ENCODE results near the gene KCTD18.

KCTD18 gene

GRCh38 chr2:200486529-200486928 lies 23.3 kb downstream of the KCTD18 start:
- no peak for DNase-seq (ENCODE audit: low read depth in 2 of 2)

DNA sequence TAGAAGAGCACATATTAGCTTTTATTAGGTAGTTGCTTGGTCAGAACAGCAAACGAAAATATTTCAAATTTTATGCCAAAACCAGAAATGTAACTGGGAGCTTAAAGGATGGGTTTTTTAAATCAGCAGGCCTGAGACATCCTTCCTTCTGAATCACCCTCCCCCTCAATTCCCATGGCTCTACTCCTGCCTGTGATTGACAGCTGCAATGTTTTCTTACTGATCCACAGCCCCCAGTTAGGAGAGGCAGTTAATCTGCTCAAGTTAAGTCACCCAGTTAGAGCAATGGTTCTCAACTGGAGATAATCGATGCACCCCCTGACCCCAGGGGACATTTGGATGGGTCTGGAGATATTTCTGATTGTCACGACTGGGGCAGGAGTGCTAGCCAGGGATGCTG lies 24.9 kb downstream of the KCTD18 start:
- DNase-seq (ENCODE audit: low read depth in 2 of 2) = no peak

GRCh38 chr2:200483729-200484198 lies 26.1 kb downstream of the KCTD18 start:
- peak; percentile 25 to 30 for DNase-seq (ENCODE audit: low read depth in 2 of 2)

- DNase-seq (ENCODE audit: low read depth in 2 of 2) = no peak
These were observed 27.7 kb downstream of the KCTD18 start for GRCh38 chr2:200482194-200482593.

DNA sequence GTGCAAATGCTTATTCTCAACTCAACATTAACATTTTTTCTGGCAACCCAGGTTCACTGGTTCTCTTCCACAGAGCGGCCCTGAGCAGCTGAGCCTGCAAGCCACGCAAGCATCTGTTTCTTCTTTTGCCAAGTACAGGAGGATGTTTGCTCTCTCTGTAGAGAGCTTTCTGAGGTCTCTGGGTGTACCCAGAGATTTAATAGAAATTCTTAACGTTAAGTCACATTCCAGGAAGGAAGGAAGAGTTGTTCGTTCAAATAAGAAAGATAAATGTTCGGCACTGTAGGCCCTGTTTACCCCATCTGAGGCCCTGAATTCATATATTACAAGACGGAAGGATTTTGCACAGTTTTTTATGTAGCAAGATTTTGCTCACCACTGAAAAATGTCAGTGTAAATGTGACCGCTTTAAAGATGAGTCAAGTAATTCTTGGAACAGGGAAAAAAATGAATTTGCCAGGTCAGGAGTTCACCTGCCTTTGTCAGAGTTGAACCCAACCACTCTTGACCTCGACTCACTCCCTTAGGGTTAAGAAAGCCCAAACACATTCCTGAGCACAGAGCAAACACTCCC lies 30.1 kb downstream of the KCTD18 start:
- no peak for DNase-seq (ENCODE audit: low read depth in 2 of 2)

DNA sequence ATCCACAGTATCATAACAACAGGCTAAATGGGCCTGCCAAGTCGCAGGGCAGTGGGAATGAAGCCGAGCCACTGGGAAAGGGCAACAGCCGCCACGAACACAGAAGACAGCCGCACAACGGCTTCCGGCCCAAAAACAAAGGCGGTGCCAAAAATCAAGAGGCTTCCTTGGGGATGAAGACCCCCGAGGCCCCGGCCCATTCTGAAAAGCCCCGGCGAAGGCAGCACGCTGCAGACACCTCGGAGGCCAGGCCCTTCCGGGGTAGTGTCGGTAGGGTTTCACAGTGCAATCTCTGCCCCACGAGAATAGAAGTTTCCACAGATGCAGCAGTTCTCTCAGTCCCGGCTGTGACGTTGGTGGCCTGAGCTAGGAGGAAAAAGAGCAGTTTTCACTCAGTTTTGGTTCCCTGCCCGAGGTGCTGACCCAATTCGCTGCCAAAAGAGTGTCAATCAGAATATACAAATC lies 32.2 kb downstream of the KCTD18 start:
- DNase-seq (ENCODE audit: low read depth in 2 of 2) = no peak

DNA sequence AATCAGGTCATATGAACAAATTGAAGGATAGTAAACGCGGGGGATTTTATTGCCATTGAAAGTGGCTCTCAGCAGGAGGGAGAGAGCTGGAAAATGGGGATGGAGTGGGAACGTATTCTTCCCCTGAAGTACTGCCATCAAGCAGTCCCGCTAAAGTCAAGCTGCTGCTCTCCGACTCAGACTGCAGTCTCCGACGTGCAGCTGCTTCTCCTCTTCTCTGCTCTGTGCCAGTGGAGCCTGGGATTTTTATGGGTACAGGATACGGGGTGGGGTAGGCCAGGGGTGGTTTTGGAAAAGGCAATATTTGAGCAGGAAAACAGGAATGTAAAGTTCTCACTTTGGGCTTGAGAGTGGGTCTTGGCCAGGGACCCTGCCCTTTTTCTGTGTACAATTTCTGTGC lies 33.0 kb downstream of the KCTD18 start:
- DNase-seq (ENCODE audit: low read depth in 2 of 2) = no peak

GRCh38 chr2:200475795-200476194 lies 34.1 kb downstream of the KCTD18 start:
- no peak for DNase-seq (ENCODE audit: low read depth in 2 of 2)

DNA sequence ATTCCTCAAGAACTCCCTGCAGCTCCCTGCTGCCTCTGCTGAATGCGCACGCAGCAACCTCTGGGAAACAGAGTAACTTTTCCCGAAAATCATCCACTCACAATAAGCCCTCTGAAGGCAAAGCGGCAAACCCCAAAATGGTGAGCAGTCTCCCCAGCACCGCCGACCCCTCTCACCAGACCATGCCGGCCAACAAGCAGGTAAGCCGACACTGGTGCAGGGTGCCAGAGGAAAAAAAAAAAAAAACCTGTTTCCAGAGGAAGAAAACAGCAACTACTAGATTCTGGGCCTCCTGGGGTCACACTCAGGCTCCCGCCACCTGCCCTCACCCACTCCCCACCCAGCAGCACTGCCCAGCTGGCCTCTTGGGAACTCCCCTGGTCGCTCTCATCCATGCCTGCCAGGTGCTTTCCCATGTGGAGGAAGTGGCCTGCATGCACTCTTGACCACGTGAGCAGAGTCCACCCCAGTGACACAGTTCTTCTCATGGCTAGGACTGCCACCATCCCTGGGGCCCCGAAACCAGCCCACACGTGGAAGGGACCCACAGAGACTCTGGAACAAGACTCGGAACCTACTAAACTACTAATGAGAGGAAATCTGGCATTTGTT lies 36.9 kb downstream of the KCTD18 start:
- DNase-seq (ENCODE audit: low read depth in 2 of 2) = no peak

DNA sequence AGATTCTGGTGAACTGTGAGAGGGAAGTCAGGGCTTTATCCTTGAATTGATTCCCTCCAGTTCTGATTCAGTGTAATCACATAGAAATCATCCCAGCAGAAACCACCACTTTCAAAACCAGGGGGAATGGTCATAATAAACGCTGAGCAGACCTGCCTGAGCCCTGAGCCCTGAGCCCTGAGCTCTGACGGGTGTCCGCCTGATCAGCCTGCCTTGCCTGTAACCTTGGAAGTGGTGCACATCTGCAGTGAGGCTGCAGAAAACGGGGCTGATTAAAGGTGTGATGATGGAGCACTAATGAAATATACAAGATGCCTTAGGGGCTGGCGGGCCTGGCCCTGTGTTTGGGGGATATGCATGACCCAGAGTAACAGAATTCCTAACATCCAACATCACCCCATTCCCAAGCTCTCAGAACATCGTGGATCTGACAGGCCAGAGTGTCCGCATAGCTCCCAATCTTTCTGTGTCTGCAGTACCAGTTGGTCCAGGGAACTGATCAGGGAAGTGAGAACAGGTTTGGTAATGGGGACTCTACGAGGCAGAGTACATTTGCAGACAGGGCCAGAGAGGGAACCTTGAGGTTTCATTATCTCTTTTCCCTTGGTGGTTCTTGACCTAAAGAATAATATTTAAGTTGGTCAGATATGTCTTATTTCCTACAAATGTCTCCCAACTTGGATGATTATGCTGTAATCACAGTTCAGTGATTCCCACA lies 37.8 kb downstream of the KCTD18 start:
- DNase-seq (ENCODE audit: low read depth in 2 of 2) = no peak

GRCh38 chr2:200471324-200471848 lies 38.5 kb downstream of the KCTD18 start:
- DNase-seq (ENCODE audit: low read depth in 2 of 2) = peak in 1 of 2 donors; percentile 30

GRCh38 chr2:200470230-200470629 lies 39.6 kb downstream of the KCTD18 start:
- DNase-seq (ENCODE audit: low read depth in 2 of 2) = no peak

DNA sequence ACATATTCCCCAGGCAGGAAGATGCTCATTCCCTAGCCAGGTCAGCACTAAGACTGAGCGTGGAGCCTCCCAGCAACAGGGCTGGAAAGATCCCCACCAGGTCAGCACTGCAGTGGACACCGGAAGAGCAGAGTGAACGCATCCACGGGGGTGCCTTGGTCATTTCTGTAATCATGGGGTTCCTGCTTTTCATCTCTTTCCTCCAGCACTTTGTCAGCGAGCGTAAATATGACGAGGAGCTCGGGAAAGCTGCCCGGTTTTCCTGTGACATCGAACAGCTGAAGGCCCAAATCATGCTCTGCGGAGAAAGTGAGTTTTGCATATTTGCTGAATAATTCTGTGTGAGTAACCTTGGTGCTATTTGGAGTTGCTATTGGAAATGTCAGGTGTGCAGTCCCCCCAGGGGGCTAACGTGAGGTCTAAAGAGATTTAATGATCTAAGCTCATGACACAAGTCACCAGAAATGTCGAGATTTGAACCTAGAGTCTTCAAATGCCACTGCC lies 40.1 kb downstream of the KCTD18 start:
- DNase-seq (ENCODE audit: low read depth in 2 of 2) = no peak

GRCh38 chr2:200467806-200468681 lies 41.8 kb downstream of the KCTD18 start:
- DNase-seq (ENCODE audit: low read depth in 2 of 2) = no peak

- DNase-seq (ENCODE audit: low read depth in 2 of 2) = peak in 1 of 2 donors; percentile 45
These were observed 43.1 kb downstream of the KCTD18 start for GRCh38 chr2:200466425-200467418.

DNA sequence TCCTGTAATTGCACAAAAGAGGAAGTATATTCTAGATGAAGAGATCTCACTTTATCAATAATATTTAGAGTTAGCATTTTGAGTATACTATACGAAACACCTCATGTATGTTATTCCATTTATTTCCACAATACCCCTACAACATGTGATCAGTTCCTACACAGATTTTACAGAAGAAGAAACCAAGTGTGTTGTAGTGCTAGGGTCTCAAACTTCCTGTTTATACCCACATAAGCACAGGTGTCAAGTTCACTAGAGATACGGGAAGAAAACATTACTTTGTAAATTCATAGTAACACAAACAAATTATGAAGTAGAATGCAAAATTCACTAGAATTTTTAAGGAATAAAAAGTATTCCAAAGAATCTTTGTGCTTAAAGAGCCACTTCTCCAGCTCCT lies 46.4 kb downstream of the KCTD18 start:
- DNase-seq (ENCODE audit: low read depth in 2 of 2) = no peak

- no peak for DNase-seq (ENCODE audit: low read depth in 2 of 2)
These were observed 47.8 kb downstream of the KCTD18 start for GRCh38 chr2:200461846-200462710.

GRCh38 chr2:200459101-200459500 lies 50.8 kb downstream of the KCTD18 start:
- no peak for DNase-seq (ENCODE audit: low read depth in 2 of 2)

DNA sequence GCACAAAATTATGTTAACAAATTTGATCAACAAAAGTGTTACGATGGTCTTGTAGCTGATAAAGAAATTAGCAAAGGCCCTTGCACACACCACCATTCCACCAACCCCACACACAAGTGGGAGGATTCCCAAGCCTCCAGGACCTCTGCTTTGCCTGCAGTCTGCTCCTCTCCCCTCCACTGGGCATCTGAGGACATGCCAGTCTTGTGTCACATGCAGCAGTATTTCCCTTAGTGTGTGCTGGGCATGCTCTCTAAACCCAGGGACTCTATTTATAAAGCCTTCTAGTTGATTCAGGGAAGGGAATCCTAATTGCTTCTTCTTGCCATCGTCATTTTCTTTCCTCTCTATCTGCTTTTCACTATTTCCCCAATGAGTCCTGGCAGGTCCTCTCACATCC lies 53.3 kb downstream of the KCTD18 start:
- no peak for DNase-seq (ENCODE audit: low read depth in 2 of 2)
